NCI-H748 (cell line): ENCODE data around the gene GNG3.
"Not testable (repeated sequence)": the region's sequence is repeated elsewhere in the genome, so short reads cannot be mapped to it uniquely, and the experiment has no call there.

ENCODE experiments used
- DNase-seq: peaks from one replicate; lab custom pipeline; 2025; ENCODE audit not compliant: unreplicated experiment; lab: John Stamatoyannopoulos, UW

GNG3 gene

GRCh38 chr11:62707277-62707861 lies at the start of gene GNG3, which contains the start of gene BSCL2:
Gene GNG3, plus strand, starts transcription at chr11:62707676. Its CDS starts 620 bp downstream, at chr11:62708296.
Gene BSCL2, minus strand, starts transcription at chr11:62707424. Its CDS starts 229 bp downstream, at chr11:62707195.
- DNase-seq = no peak

GRCh38 chr11:62664405-62665074 lies 42.9 kb upstream of the GNG3 start:
- peak; percentile 77 for DNase-seq

GRCh38 chr11:62665075-62665598 lies 42.3 kb upstream of the GNG3 start, which contains the start of the genes C11orf98 and CSKMT:
Gene C11orf98, minus strand, starts transcription at chr11:62665210. Its CDS starts 41 bp downstream, at chr11:62665169.
Gene CSKMT, plus strand, starts transcription at chr11:62665312. Its CDS starts 568 bp downstream, at chr11:62665880.
- peak; percentile 94 for DNase-seq

- DNase-seq = peak; percentile 74
These were observed 41.7 kb upstream of the GNG3 start for GRCh38 chr11:62665599-62666258.

GRCh38 chr11:62666259-62666926 lies 41.1 kb upstream of the GNG3 start:
- no peak for DNase-seq

- no peak for DNase-seq
These were observed 40.0 kb upstream of the GNG3 start for GRCh38 chr11:62667460-62667859.

- no peak for DNase-seq
These were observed 37.9 kb upstream of the GNG3 start for GRCh38 chr11:62669420-62670161.

- no peak for DNase-seq
These were observed 36.3 kb upstream of the GNG3 start for GRCh38 chr11:62671236-62671607.

GRCh38 chr11:62671608-62672389 lies 35.7 kb upstream of the GNG3 start, which contains the start of the genes LBHD1 and UQCC3:
Gene LBHD1, minus strand, starts transcription at chr11:62672267. Its CDS starts 2,236 bp downstream, at chr11:62670031.
Gene UQCC3, plus strand, starts transcription at chr11:62671673. Its CDS starts 73 bp downstream, at chr11:62671746.
- peak; percentile 92 for DNase-seq

- no peak for DNase-seq
These were observed 34.3 kb upstream of the GNG3 start for GRCh38 chr11:62673196-62673525.

GRCh38 chr11:62675415-62675814 lies 32.1 kb upstream of the GNG3 start:
- not testable (repeated sequence) for DNase-seq

- DNase-seq = no peak
These were observed 30.8 kb upstream of the GNG3 start for GRCh38 chr11:62676698-62677097.

- DNase-seq = no peak
These were observed 30.3 kb upstream of the GNG3 start for GRCh38 chr11:62677156-62677555.

GRCh38 chr11:62677714-62678113 lies 29.8 kb upstream of the GNG3 start:
- no peak for DNase-seq

GRCh38 chr11:62678433-62678769 lies 29.1 kb upstream of the GNG3 start:
- no peak for DNase-seq

GRCh38 chr11:62678770-62679696 lies 28.4 kb upstream of the GNG3 start, which contains the start of gene UBXN1:
Gene UBXN1, minus strand, starts transcription at chr11:62679073. Its CDS starts 150 bp downstream, at chr11:62678923.
- peak; percentile 90 for DNase-seq

- DNase-seq = peak; percentile 31
These were observed 26.6 kb upstream of the GNG3 start for GRCh38 chr11:62680825-62681240.

GRCh38 chr11:62682518-62682917 lies 25.0 kb upstream of the GNG3 start:
- DNase-seq = no peak
